NCI-H510A treated with DMSO at 0.1 percent for 48 hours (cell line): ENCODE data around the gene CIT.

Experiments
- DNase-seq: peaks from one replicate; lab custom pipeline; 2025; lab: John Stamatoyannopoulos, UW

Gene CIT

DNA sequence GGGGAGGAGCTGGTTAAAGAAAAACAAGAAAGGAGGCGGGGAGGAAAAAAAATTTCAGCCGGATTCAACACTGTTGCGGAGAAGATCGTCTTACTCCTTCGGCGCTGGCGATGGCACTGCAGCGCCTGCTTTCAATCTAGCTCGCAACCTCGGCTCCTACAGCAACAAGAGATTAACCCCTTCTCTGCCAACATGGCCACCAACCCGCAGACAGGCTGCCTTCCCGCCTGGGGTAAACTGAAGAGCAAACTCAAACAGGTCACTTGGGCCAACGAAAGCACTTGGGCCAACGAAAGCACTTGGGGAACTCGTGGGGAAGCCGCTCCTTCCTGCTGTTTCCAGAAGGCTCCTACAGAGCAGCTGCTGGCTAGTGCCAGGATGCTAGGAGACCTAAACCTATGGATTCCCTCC is 73.7 kb downstream of the CIT start:
- peak; percentile 34 for DNase-seq

- DNase-seq, result no peak
Measured at GRCh38 chr12:119802472-119802871, 74.6 kb downstream of the CIT start.

- DNase-seq, result no peak
Measured at GRCh38 chr12:119797090-119797489, 80.0 kb downstream of the CIT start.

DNA sequence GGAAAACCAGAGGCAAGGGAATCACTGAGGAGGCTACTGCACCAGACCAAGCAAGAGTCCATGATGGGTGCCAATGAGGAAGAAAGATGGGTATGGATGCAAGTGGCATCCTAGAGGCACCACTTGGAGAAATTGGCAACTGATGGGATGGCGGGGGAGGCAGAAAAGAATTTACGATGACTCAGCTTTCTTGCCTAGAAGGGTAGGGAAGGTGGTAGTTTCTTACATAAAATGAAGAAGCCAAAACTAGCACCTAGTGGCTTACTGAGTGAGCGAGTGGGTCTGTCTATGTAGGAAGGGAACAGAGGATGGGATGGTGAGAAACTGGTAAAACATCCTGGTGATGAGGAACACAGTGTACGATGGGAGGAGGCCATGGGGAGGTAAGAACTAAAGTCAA is 80.8 kb downstream of the CIT start:
- DNase-seq, result no peak

- DNase-seq, result no peak
Measured at GRCh38 chr12:119791453-119791852, 85.7 kb downstream of the CIT start.

DNA sequence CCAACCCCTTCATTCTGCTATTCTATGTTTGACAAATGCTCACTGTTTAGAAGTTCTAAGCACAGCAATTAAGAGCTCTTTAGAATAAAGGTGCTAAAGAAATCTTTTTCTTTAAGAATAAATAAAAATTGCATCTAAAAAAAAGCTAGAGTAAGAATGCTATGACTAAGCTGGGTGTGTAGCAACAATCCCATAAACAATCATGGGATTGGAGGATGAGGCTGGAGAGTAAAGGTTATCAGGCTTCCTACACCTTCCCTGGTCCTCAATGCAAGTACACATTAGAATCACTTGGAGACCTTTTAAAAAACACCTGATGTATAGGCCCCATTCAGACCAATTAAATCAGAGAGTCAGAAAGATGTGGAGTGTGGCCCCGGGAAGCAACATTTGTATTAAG is 88.3 kb downstream of the CIT start:
- DNase-seq, result no peak

DNA sequence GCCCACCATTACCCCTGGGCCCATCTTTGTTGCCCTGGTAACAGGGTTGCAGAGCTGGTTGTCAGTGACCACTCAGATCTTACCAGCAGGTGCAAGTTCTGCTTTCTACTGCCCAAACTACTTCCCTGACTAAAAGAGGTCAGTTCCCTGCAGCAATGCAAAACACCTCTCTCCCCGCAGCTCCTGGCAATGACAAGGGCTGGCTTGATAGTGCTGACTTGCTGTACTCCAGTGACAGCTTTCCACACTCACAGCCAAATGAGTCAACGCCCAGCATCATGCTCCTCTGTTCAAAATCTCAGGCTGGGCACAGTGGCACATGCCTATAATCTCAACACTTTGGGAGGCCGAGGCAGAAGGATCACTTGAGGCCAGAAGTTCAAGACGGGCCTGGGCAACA is 90.6 kb downstream of the CIT start:
- no peak for DNase-seq

DNA sequence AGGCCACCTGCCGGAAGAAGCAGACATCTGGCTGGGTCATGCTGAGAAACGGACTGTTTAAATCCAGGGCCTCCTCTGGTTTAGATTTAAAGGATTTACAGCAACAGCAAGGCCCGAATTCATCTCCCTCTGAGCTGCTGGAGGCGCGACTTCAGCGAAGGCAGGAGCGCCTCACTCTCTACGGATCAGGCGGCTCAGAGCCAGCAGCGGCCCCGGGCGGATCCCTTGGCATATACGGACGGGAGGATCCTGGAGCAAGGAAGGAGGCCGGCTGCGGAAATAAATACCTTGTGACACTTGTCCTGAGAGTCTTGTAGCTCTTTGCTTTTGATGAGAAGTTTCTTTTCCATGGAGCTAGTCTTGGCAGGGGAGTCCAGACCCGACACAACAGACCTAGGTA is 92.4 kb downstream of the CIT start:
- DNase-seq, result no peak

DNA sequence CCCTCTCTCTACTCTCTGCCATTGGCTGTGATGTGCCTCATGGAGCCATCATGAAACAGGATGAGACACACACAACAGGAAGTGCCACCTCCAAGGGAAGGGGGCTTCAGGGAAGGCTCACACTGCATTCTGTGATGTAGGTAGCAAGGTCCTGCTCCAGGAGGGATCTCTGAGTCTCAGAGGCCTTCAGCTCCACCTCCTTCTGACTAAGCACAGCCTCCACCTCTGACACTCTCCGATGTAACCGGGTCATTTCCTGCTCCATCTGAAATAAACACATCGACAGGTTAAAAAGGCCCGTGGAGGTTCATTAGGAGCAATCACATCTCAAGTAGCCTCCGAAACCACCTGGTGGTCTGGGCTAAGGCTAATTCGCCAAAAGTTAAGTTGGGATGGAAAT is 93.3 kb downstream of the CIT start:
- no peak for DNase-seq

DNA sequence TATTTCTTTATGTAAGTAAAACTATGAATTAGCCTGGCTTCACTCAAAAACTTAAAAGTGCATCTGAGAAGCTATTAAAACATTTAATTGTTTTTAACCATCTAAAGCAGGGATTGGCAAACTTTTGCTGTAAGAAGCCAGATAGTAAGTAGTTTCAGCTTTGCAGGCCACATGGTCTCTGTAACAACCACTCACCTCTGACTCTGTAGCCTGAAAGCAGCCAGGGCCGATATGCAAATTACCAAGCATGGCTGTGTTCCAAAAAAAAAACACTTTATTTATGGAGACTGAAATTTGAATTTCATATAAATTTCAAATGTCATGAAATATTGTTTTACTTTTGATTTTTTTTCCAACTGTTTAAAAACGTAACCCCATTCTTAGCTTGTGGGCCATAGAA is 95.3 kb downstream of the CIT start:
- DNase-seq, result no peak

DNA sequence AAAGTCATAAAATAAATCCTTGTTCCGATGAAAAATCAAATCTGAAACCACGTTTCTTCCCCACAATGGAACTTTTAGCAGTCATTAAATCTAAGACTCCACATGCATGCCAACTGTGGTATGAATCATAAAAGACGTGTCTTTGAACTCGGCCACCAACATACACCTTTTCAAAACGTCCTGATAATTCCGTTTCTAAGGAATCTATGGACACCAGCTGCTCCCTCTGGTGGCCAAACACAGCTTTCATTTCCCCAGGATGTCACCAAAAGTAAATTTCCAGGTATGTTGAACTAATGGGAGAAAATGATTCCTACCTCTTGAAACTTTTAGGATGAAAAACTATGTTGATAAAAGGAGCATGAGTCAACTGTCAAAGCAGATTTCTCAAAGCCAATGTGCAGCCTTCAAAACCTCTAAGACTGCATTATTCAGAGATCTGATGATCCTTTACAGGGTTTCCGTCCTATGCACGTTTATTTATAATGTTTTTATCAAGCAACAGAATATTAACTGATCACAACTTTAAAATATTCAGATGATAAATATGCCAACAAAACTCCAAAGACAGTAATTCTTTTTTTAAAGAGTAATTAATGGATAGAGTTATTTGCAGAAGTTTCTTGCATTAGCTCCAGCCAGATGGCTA is 96.2 kb downstream of the CIT start:
- DNase-seq, result peak; percentile 84

DNA sequence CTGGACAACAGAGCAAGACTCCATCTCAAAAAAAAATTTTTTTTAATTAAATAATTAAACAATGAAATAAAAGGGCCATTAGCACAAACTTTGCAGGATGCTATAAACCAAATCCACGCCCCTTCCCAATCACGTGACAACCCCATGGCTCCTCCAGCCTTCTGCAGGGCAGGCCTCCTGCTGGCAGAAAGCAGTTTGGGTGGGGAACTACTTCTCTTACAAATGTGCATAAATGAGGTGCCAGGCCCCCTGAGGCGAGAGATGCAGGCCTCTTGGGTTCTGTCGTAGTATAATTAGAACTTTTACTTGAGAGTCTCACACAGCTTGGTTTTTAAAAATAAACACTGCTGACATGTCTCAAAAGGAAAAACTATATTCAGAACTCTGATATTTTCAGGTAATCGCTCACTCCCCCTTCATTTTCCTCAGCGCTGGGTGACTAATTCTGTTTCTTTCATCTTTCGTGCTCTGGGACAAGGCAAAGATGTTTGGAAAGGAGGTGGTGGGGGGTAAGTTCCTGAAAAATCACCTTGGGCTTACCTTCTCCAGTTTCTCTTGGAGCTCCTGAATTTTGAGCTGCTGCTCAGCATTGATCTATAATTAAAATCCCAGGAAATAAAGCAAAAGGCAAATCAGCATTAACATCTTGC is 101.7 kb downstream of the CIT start:
- no peak for DNase-seq

DNA sequence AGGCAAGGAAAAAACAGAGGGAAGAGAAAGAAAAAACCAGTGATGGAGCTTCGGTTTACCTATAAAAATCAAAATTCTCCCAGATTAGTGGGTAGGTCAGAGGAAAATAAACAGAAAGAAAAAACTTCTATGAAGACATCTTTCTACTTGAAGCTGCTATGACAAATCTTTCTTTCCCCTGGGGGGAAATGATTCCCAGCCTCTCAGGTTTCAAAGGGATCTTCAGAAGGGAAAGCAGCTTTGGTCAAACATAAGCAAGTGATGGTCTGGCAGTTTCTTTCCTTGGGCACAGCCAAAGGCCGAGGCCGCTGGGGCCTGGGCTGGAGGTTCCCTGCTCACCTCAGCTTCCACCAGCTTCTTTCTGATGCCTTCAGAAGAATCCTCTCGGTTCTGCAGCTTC is 104.7 kb downstream of the CIT start:
- DNase-seq, result no peak

- DNase-seq, result no peak
Measured at GRCh38 chr12:119770146-119770545, 107.0 kb downstream of the CIT start.

GRCh38 chr12:119762619-119763018 is 114.5 kb downstream of the CIT start:
- DNase-seq, result no peak

GRCh38 chr12:119758722-119759121 is 118.4 kb downstream of the CIT start:
- DNase-seq, result peak; percentile 40

DNA sequence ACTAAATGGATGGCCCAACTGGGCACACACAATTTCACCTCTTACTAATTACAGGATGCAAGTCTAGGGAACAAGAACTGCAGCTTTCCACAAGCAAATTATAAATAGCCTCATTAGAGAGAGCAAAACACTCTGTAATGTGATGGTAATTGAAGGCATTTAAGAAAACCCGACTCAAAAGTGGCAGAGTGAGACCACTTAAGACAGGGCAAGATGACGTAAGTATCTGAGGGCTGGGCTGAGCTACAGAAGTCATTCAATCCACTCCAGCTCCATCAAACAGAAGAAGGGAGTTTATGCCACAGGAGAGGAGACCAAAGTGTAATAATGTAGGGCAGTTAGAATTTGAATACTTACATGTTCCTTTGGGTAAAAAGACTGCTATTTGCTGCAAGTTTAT is 118.9 kb downstream of the CIT start:
- no peak for DNase-seq

DNA sequence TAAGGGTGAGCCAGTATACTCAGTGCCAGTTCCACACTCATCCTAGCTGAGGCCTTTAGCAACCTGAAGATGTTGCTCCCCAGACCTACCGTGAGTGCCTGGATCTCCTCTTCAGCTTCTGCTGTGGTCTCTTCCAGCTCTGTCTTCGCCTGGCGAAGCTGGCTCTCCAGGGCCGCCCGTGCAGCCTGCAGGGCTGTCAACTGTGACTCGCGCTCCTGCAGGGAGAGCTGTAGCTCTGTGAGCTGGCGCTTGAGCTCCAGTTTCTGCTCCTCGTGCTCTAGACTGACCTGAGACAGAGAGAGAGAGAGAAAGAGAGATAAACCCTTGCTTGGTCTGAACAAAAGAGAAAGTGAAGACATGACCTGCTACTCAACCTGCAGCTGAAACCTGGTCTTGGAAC is 125.2 kb downstream of the CIT start:
- DNase-seq, result no peak

GRCh38 chr12:119749666-119750065 is 127.5 kb downstream of the CIT start:
- DNase-seq, result no peak

- DNase-seq, result no peak
Measured at GRCh38 chr12:119748497-119748896, 128.6 kb downstream of the CIT start.

DNA sequence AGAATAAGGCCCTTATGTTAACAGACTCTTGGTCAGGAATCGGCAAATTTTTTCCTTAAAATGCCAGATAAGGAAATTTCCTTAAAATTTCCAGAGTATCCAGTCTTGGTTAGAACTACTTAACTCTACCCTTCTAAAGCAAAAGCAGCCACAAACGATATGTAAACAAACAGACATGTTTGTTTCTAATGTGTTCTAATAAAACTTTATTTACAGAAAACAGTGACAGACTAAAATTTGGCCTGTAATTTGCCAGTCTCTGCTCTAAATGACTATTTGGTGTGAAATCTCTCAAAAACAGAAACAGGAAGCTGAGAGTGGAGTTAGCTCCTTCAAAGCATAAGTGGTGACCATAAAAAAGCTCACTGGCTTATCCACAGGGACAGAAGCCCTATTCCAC is 131.0 kb downstream of the CIT start:
- no peak for DNase-seq

DNA sequence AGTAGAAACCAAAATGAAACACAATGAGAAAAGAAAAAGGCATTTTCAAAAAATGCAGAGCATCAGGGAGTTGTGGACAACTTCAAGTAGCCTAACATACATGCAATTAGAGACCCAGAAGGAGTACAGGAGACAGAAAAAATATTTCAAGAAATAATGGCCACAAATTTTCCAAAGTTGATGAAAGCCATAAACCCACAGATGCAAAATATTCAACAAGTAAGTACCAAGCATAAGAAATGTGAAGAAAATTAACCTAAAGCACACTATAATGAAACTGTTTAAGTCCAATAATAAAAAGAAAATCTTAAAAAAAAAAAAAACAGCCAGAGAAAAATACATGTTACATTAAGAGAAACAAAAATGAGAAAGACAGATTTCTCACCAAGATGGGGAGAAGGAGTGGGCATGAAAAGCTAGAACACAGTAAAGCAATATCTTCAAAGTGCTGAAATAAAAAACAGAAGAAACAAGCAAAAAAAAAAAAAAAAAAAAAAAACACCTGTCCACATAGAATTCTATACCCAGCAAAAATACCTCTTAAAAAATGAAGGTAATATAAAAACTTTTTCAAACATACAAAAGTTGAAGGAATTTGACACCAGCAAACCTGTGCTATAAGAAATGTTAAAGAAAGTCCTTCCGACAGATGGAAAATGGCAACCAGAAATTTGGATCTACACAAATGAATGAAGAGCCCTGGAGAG is 132.1 kb downstream of the CIT start:
- no peak for DNase-seq

DNA sequence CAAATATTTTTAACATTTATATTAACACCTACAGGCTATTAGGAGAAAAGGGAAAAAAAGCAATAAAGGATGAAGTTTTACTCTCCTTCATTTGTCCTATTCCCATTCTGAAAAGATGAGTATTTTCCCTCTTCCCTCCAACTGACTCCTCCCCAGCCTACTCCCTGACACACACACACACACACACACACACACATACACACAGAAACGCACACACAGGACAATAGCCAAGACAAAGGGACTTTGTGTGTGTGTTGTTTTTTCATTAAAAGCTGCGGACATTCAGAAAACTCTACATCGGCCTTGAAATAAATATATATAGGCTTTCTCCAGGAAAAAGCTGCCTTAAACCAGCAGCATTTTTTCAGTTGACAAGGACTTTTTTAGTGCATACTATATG is 134.4 kb downstream of the CIT start:
- DNase-seq, result no peak

GRCh38 chr12:119740830-119741229 is 136.3 kb downstream of the CIT start:
- DNase-seq, result no peak
